Neuronal stem cell (in vitro differentiated cells): Measurements from ENCODE around the gene ACSF2.
A peak's percentile ranks its signal among the peaks of the same experiment; 100 is the strongest.

Experiments
- DNase-seq: peaks from one replicate; pipeline ENCODE4 v3.0.0-alpha.2; 2013; ENCODE audit warnings: low spot score
- H2AFZ ChIP-seq: one replicate; pipeline ENCODE4 v1.6.1; 2013; ENCODE audit warnings: mild to moderate bottlenecking, low read length, inconsistent platforms
- H2AK5ac ChIP-seq: 2 replicates; pipeline ENCODE4 v1.6.1; 2013; ENCODE audit warnings: low read depth, mild to moderate bottlenecking, inconsistent platforms, low read length, moderate library complexity, mixed read lengths
- H2BK120ac ChIP-seq: 2 replicates; pipeline ENCODE4 v1.6.1; 2013; ENCODE audit warnings: low read depth, mild to moderate bottlenecking, inconsistent platforms, low read length, moderate library complexity, mixed read lengths
- H2BK12ac ChIP-seq: one replicate; pipeline ENCODE4 v1.6.1; 2013; ENCODE audit warnings: low read length, inconsistent platforms
- H2BK15ac ChIP-seq: 2 replicates; pipeline ENCODE4 v1.6.1; 2013; ENCODE audit warnings: mild to moderate bottlenecking, low read length, inconsistent platforms, mixed read lengths
- H2BK5ac ChIP-seq: one replicate; pipeline ENCODE4 v1.6.1; 2013; ENCODE audit warnings: inconsistent platforms, mild to moderate bottlenecking, low read length, moderate library complexity
- H3K14ac ChIP-seq: one replicate; pipeline ENCODE4 v1.6.1; 2013; ENCODE audit warnings: low read length, inconsistent platforms
- H3K18ac ChIP-seq: 2 replicates; pipeline ENCODE4 v1.6.1; 2013; ENCODE audit warnings: low read length, inconsistent platforms
- H3K23ac ChIP-seq: 2 replicates; pipeline ENCODE4 v1.6.1; 2013; ENCODE audit warnings: low read depth, mild to moderate bottlenecking, mixed read lengths, low read length, inconsistent platforms; ENCODE audit not compliant: poor library complexity
- H3K27ac ChIP-seq: replicated peaks from 3 replicates; pipeline ENCODE4 v1.5.1; 2013; ENCODE audit warnings: low read length, inconsistent platforms
- H3K27me3 ChIP-seq, 3 experiments: 2 replicates each; pipeline ENCODE4 v1.6.1; 2013; ENCODE audit warnings: low read length in 3 of 3, mild to moderate bottlenecking in 2 of 3, inconsistent platforms in 1 of 3, low read depth in 1 of 3, mixed read lengths in 1 of 3, moderate library complexity in 1 of 3; ENCODE audit not compliant: control insufficient read depth in 3 of 3, insufficient read depth in 3 of 3
- H3K36me3 ChIP-seq, 2 donors: replicated peaks in 1 of 2; 2 replicates each; pipeline ENCODE4 v1.6.1; 2013; ENCODE audit warnings: low read length in 2 of 2; ENCODE audit not compliant: control insufficient read depth in 2 of 2, insufficient read depth in 2 of 2
- H3K4ac ChIP-seq: 2 replicates; pipeline ENCODE4 v1.6.1; 2013; ENCODE audit warnings: inconsistent platforms, mild to moderate bottlenecking, low read length, moderate library complexity
- H3K4me1 ChIP-seq, 2 donors: 1 replicate in 1 of 2; 2 replicates in 1 of 2; pipeline ENCODE4 v1.6.1; 2013; ENCODE audit warnings: low read length in 2 of 2, low read depth in 1 of 2; ENCODE audit not compliant: control insufficient read depth in 2 of 2, insufficient read depth in 1 of 2
- H3K4me2 ChIP-seq: one replicate; pipeline ENCODE4 v1.6.1; 2013; ENCODE audit warnings: mild to moderate bottlenecking, low read length, inconsistent platforms; ENCODE audit not compliant: insufficient read depth, poor library complexity, severe bottlenecking
- H3K4me3 ChIP-seq, 2 donors: 2 replicates each; pipeline ENCODE4 v1.5.1; 2013; ENCODE audit warnings: low read length in 2 of 2, mild to moderate bottlenecking in 2 of 2, inconsistent platforms in 1 of 2, moderate library complexity in 1 of 2
- H3K79me1 ChIP-seq: one replicate; pipeline ENCODE4 v1.6.1; 2013; ENCODE audit warnings: low read depth, mild to moderate bottlenecking, inconsistent platforms, low read length, moderate library complexity
- H3K9ac ChIP-seq: one replicate; pipeline ENCODE4 v1.6.1; 2013; ENCODE audit warnings: mild to moderate bottlenecking, low read depth, low read length, inconsistent platforms; ENCODE audit not compliant: poor library complexity
- H3K9me3 ChIP-seq, 2 donors: replicated peaks in 1 of 2; 2 replicates each; pipeline versions ENCODE3 to v1.6.1; 2013; ENCODE audit warnings: low read length in 2 of 2, mild to moderate bottlenecking in 2 of 2, inconsistent platforms in 1 of 2, low read depth in 1 of 2, mixed read lengths in 1 of 2, moderate library complexity in 1 of 2; ENCODE audit not compliant: control insufficient read depth in 2 of 2, insufficient read depth in 1 of 2
- H4K8ac ChIP-seq: one replicate; pipeline ENCODE4 v1.6.1; 2013; ENCODE audit warnings: low read depth, mild to moderate bottlenecking, inconsistent platforms, low read length, moderate library complexity
- H4K91ac ChIP-seq: one replicate; pipeline ENCODE4 v1.6.1; 2013; ENCODE audit warnings: low read length, low read depth, mild to moderate bottlenecking, inconsistent platforms; ENCODE audit not compliant: poor library complexity
- WGBS, 2 donors: extraction: QIAGEN DNeasy Blood & Tissue Kit; methylation state at CpG; one replicate each; pipeline ENCODE4 v1.1.7; 2013; ENCODE audit warnings: missing lambda C conversion rate in 2 of 2, mixed read lengths in 1 of 2; ENCODE audit not compliant: insufficient read length in 2 of 2, insufficient replicate concordance in 1 of 2; ENCODE audit errors: extremely low coverage in 2 of 2; 5-methylcytosine and 5-hydroxymethylcytosine counted together

ACSF2 gene

GRCh38 chr17:50467855-50468303 lies 41.9 kb downstream of the ACSF2 start:
- Histone ChIP-seq H3K4me1 (peaks cover 0 to 8% of the 10 kb centered on the region in 2 donors), H2BK12ac (no peak overlapping the region), H3K23ac (peak overlapping the region; percentile 58), H2BK5ac (peak overlapping the region; percentile 78), H3K27ac (no peak overlapping the region), H3K4me2 (no peak overlapping the region), H2BK120ac (no peak overlapping the region), H4K91ac (no peak overlapping the region), H2BK15ac (no peak overlapping the region), H4K8ac (no peak overlapping the region), H3K4ac (no peak overlapping the region), H3K27me3 (peaks cover 16 to 70% (median 53%) of the 10 kb centered on the region in 3 experiments), H3K79me1 (no peaks in the 10 kb centered on the region), H3K18ac (peak overlapping the region; percentile 28), H2AFZ (no peak overlapping the region), H2AK5ac (peak overlapping the region; percentile 88), H3K9me3 (peaks cover 6 to 8% of the 10 kb centered on the region in 2 donors), H3K4me3 (no peak overlapping the region), H3K9ac (no peak overlapping the region), H3K14ac (peak overlapping the region; percentile 97), H3K36me3 (no peaks in the 10 kb centered on the region)
- no peak for DNase-seq
- WGBS, 2 donors: no CpG with 5 or more reads among the region's 13 CpGs

GRCh38 chr17:50468304-50469207 lies 42.5 kb downstream of the ACSF2 start, which contains the start of gene CHAD:
TSS of gene CHAD (minus strand) at chr17:50468880. CDS start at chr17:50468813, 67 bp downstream.
- peak within 1 kb of the TSS; percentile 78 for H2BK5ac ChIP-seq
- H3K4me1 ChIP-seq: peaks cover 0 to 8% of the 10 kb centered on the region in 2 donors
- H3K9me3 ChIP-seq: peaks cover 6 to 8% of the 10 kb centered on the region in 2 donors
- no CpG with 5 or more reads among the region's 71 CpGs for WGBS, 2 donors
- H2AFZ ChIP-seq: peak within 1 kb of the TSS; percentile 78
- H3K23ac ChIP-seq: peak within 1 kb of the TSS; percentile 65
- peak within 1 kb of the TSS; percentile 88 for H2AK5ac ChIP-seq
- H3K27me3 ChIP-seq: peaks cover 16 to 71% (median 53%) of the 10 kb centered on the region in 3 experiments
- peak within 1 kb of the TSS; percentile 94 for H3K18ac ChIP-seq
- H3K36me3 ChIP-seq: no peaks in the 10 kb centered on the region
- H2BK12ac ChIP-seq: peak within 1 kb of the TSS; percentile 82
- peak within 1 kb of the TSS; percentile 81 for H3K9ac ChIP-seq
- H3K79me1 ChIP-seq: no peaks in the 10 kb centered on the region
- H3K27ac ChIP-seq: no peak within 1 kb of the TSS
- DNase-seq: peak; percentile 12
- H4K91ac ChIP-seq: no peak within 1 kb of the TSS
- peak within 1 kb of the TSS in 1 of 2 donors; percentile 67 for H3K4me3 ChIP-seq
- no peak within 1 kb of the TSS for H3K4ac ChIP-seq
- H2BK120ac ChIP-seq: no peak within 1 kb of the TSS
- peak within 1 kb of the TSS; percentile 69 for H3K4me2 ChIP-seq
- H2BK15ac ChIP-seq: no peak within 1 kb of the TSS
- peak within 1 kb of the TSS; percentile 17 for H4K8ac ChIP-seq
- peak within 1 kb of the TSS; percentile 97 for H3K14ac ChIP-seq

GRCh38 chr17:50469208-50469605 lies 43.2 kb downstream of the ACSF2 start:
- peak overlapping the region; percentile 65 for H3K23ac ChIP-seq
- no peaks in the 10 kb centered on the region for H3K79me1 ChIP-seq
- no peaks in the 10 kb centered on the region for H3K36me3 ChIP-seq
- H2BK12ac ChIP-seq: no peak overlapping the region
- H3K9me3 ChIP-seq: peaks cover 6 to 8% of the 10 kb centered on the region in 2 donors
- peaks cover 0 to 8% of the 10 kb centered on the region in 2 donors for H3K4me1 ChIP-seq
- H3K18ac ChIP-seq: peak overlapping the region; percentile 94
- peak overlapping the region; percentile 81 for H3K9ac ChIP-seq
- H2BK5ac ChIP-seq: peak overlapping the region; percentile 5
- H3K4me3 ChIP-seq: peak overlapping the region in 1 of 2 donors; percentile 67
- H2BK15ac ChIP-seq: no peak overlapping the region
- H3K27ac ChIP-seq: no peak overlapping the region
- H3K14ac ChIP-seq: peak overlapping the region; percentile 56
- DNase-seq: no peak
- WGBS, 2 donors: no CpG with 5 or more reads among the region's 37 CpGs
- H3K4me2 ChIP-seq: peak overlapping the region; percentile 69
- H3K4ac ChIP-seq: no peak overlapping the region
- H4K8ac ChIP-seq: peak overlapping the region; percentile 17
- no peak overlapping the region for H4K91ac ChIP-seq
- H2BK120ac ChIP-seq: no peak overlapping the region
- H2AK5ac ChIP-seq: peak overlapping the region; percentile 46
- H2AFZ ChIP-seq: peak overlapping the region; percentile 78
- peaks cover 16 to 75% (median 53%) of the 10 kb centered on the region in 3 experiments for H3K27me3 ChIP-seq
